Endothelial cell of umbilical vein (primary cell): Measurements from ENCODE around the gene ADD2. TPM values are rescaled to one million over a fixed set of nuclear protein-coding genes. Genes with fewer than 3 reads are reported as not detected.

Experiments
- BruUV-seq: library from RNA; stranded (reverse); fragments of 400-500 nt; replicated peaks from 2 replicates; lab custom pipeline; 2021; lab: Mats Ljungman, UMichigan
- CTCF ChIA-PET: fragments of 300-600, 350-600 bp; sonication (Branson Sonifier 250); formaldehyde crosslinking; loops from one replicate; lab custom pipeline; 2021; ENCODE audit warnings: antibody characterized with exemption, inconsistent platforms; lab: Charles Lee
- POLR2A ChIA-PET: fragments of 300-600, 350-600 bp; sonication (Branson Sonifier 250); formaldehyde crosslinking; loops from one replicate; lab custom pipeline; 2021; ENCODE audit warnings: antibody characterized with exemption, inconsistent platforms; lab: Charles Lee
- DNase-seq: peaks from one replicate; pipeline ENCODE4 v3.0.0-alpha.2; 2011; ENCODE audit warnings: low read depth, low spot score
- FAIRE-seq: peaks from 2 replicates; lab custom pipeline; 2011; peaks lifted over from hg19 to GRCh38; lab: Jason Lieb, UNC
- H2AFZ ChIP-seq: 2 replicates; pipeline ENCODE4 v1.6.0; 2012; ENCODE audit warnings: low read depth, low read length, control low read depth, inconsistent platforms
- H3K27ac ChIP-seq: 2 replicates; pipeline ENCODE4 v1.5.1; 2011; ENCODE audit warnings: low read depth, mild to moderate bottlenecking, control low read depth, low read length, moderate library complexity; ENCODE audit not compliant: insufficient read depth
- H3K27me3 ChIP-seq, 2 experiments: 2 replicates each; pipeline versions ENCODE4 v1.6.0 to v1.6.1; 2011; ENCODE audit warnings: low read length in 2 of 2, mixed read lengths in 1 of 2; ENCODE audit not compliant: control insufficient read depth in 2 of 2, insufficient read depth in 2 of 2
- H3K36me3 ChIP-seq, 2 experiments: 2 replicates in 1 of 2; 3 replicates in 1 of 2; pipeline ENCODE4 v1.5.1; 2011; ENCODE audit warnings: low read length in 2 of 2, mild to moderate bottlenecking in 1 of 2, moderate library complexity in 1 of 2; ENCODE audit not compliant: control insufficient read depth in 2 of 2, insufficient read depth in 2 of 2; ENCODE audit errors: extremely low read depth in 1 of 2
- H3K4me1 ChIP-seq: 3 replicates; pipeline ENCODE4 v1.5.1; 2011; ENCODE audit warnings: mild to moderate bottlenecking, low read length; ENCODE audit not compliant: control insufficient read depth, insufficient read depth; ENCODE audit errors: extremely low read depth
- H3K4me2 ChIP-seq: 2 replicates; pipeline ENCODE4 v1.6.1; 2011; ENCODE audit warnings: low read length, control low read depth, mixed read lengths; ENCODE audit not compliant: insufficient read depth
- H3K4me3 ChIP-seq, 3 experiments: fragments of 200-600 bp in 1 of 3; sonication (generic), shearing (Covaris generic) in 1 of 3; replicated peaks in 1 of 3; 2 replicates each; pipeline ENCODE4 v1.5.1; 2011 to 2016; ENCODE audit warnings: control low read depth in 3 of 3, low read length in 3 of 3, mild to moderate bottlenecking in 2 of 3, inconsistent platforms in 1 of 3, low read depth in 1 of 3, moderate library complexity in 1 of 3; ENCODE audit not compliant: insufficient read depth in 1 of 3
- H3K79me2 ChIP-seq: 2 replicates; pipeline ENCODE4 v1.6.0; 2012; ENCODE audit warnings: low read length, inconsistent platforms; ENCODE audit not compliant: control insufficient read depth, insufficient read depth
- H3K9ac ChIP-seq: replicated peaks from 2 replicates; pipeline ENCODE3; 2011; ENCODE audit warnings: low read length, control low read depth; ENCODE audit not compliant: insufficient read depth; ENCODE audit errors: extremely low read depth
- H3K9me1 ChIP-seq: replicated peaks from 3 replicates; pipeline ENCODE4 v1.6.0; 2011; ENCODE audit warnings: mild to moderate bottlenecking, low read length; ENCODE audit not compliant: control insufficient read depth, insufficient read depth; ENCODE audit errors: extremely low read depth
- H3K9me3 ChIP-seq: replicated peaks from 2 replicates; pipeline ENCODE4 v1.5.1; 2012; ENCODE audit warnings: low read length, inconsistent platforms; ENCODE audit not compliant: control insufficient read depth, insufficient read depth
- H4K20me1 ChIP-seq: replicated peaks from 2 replicates; pipeline ENCODE3; 2011; ENCODE audit warnings: mild to moderate bottlenecking, low read length; ENCODE audit not compliant: control insufficient read depth, insufficient read depth; ENCODE audit errors: extremely low read depth
- EZH2 ChIP-seq: IDR thresholded peaks from 2 replicates; pipeline ENCODE4 v1.6.1; 2012; ENCODE audit warnings: borderline replicate concordance, low read depth, mild to moderate bottlenecking, moderate library complexity, low read length, inconsistent platforms; ENCODE audit not compliant: severe bottlenecking
- FOS ChIP-seq: IDR thresholded peaks from 2 replicates; pipeline ENCODE4 v1.6.1; 2011; ENCODE audit warnings: mild to moderate bottlenecking, low read length, moderate library complexity, borderline replicate concordance; ENCODE audit not compliant: insufficient read depth
- GATA2 ChIP-seq: IDR thresholded peaks from 2 replicates; pipeline ENCODE4 v1.7.0; 2011; ENCODE audit warnings: low read depth, mild to moderate bottlenecking, moderate library complexity, mixed read lengths, low read length; ENCODE audit not compliant: insufficient read length, insufficient read depth
- JUN ChIP-seq: IDR thresholded peaks from 2 replicates; pipeline ENCODE4 v1.6.1; 2011; ENCODE audit warnings: borderline replicate concordance, low read depth; ENCODE audit not compliant: insufficient read length, insufficient read depth
- MYC ChIP-seq: IDR thresholded peaks from one replicate; pipeline ENCODE4 v1.6.1; 2011; ENCODE audit warnings: mild to moderate bottlenecking, low read depth, low read length
- POLR2A ChIP-seq: IDR thresholded peaks from 2 replicates; pipeline ENCODE4 v1.6.1; 2012; ENCODE audit warnings: low read depth, mild to moderate bottlenecking, control low read depth, low read length
- POLR2AphosphoS5 ChIP-seq: IDR thresholded peaks from 2 replicates; pipeline ENCODE4 v1.6.1; 2012; ENCODE audit warnings: low read depth, mild to moderate bottlenecking, control low read depth, low read length, moderate library complexity; ENCODE audit not compliant: insufficient read depth
- dilution Hi-C: fragments of 300-500 bp; cut with MboI; formaldehyde crosslinking; loops from one replicate; pipeline ENCODE4 v1.15.0; 2019; ENCODE audit warnings: low sequenced_read_pairs; ENCODE audit not compliant: extremely low pct_ligation_motif_present
- intact Hi-C: fragments of 100-400 bp; cut with micrococcal nuclease; formaldehyde crosslinking; loops from one replicate; pipeline ENCODE4 v1.10.0; 2022
- polyA plus RNA-seq, 4 experiments: library from polyadenylated mRNA; depleted of rRNA in 3 of 4; stranded (reverse) in 3 of 4; unstranded in 1 of 4; fragments of >200 nt; gene quantifications; 2 replicates each; pipeline versions ENCODE4 v1.2.1 to v1.2.3, GENCODE V29; 2011 to 2012; ENCODE audit warnings: missing spikeins in 1 of 4
- total RNA-seq: library from RNA; stranded (reverse); gene quantifications from 2 replicates; pipeline ENCODE4 v1.2.3, GENCODE V29; 2021
- TF ChIP-seq, protein P1 (sequence below): IDR thresholded peaks from 2 replicates; pipeline ENCODE4 v1.6.1; 2011; ENCODE audit not compliant: insufficient read depth, insufficient read length
- TF ChIP-seq, protein P2 (sequence below), 2 donors: IDR thresholded peaks; 1 replicate in 1 of 2; 2 replicates in 1 of 2; pipeline ENCODE4 v1.5.1; 2011; ENCODE audit warnings: low read length in 2 of 2, mild to moderate bottlenecking in 2 of 2, moderate library complexity in 2 of 2, control low read depth in 1 of 2, inconsistent platforms in 1 of 2, low read depth in 1 of 2; ENCODE audit not compliant: insufficient read depth in 1 of 2; ENCODE audit errors: extremely low read depth in 1 of 2

The ADD2 gene
- total and polyA plus RNA-seq, 2 donors (not counting 3 experiments of a cell fraction or from before 2014, with no cell fraction given): 0.17 TPM; not detected in 1

DNA sequence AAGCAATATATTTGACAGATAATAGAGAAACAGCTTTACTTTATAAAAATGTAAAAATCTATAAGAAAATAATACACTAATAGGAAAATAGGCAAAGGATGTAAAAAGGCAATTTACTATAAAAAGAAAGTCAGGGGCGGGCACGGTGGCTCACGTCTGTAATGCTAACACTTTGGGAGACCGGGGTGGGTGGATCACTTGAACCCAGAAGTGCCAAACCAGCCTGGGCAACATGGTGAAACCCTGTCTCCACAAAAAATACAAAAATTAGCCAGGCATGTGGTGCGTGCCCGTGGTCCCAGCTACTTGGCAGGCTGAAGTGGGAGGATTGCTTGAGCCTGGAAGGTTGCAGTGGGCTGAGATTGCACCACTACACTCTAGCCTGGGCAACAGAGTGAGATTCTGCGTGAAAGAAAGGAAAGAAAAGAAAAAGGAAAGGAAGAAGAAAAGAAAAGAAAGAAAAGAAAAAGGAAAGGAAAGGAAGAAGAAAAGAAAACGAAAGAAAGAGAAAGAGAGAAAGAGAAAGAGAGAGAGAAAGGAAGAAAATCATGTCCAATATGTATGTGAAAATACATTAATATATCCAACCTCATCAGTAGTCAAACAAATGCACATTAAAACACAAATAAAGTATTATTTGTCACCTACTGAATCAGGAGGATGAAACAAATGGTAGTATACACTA is 65.1 kb downstream of the ADD2 start:
- no peaks in the 10 kb centered on the region for H3K79me2 ChIP-seq
- FAIRE-seq (no peak), DNase-seq (no peak)
- dilution Hi-C loops (no loop called here), intact Hi-C loops (no loop called here)
- H3K9me1 ChIP-seq: no peaks in the 10 kb centered on the region
- TF ChIP-seq JUN: no peak
- ChIA-PET POLR2A (no interaction called here), CTCF (no interaction called here)
- H4K20me1 ChIP-seq: no peaks in the 10 kb centered on the region
- H3K9ac ChIP-seq: no peak overlapping the region
- H3K4me3 ChIP-seq: no peak overlapping the region
- no peaks in the 10 kb centered on the region for H3K9me3 ChIP-seq
- no peak overlapping the region for H2AFZ ChIP-seq
- no TSS peak for BruUV-seq
- no peaks in the 10 kb centered on the region for H3K27me3 ChIP-seq
- no peak overlapping the region for H3K4me2 ChIP-seq
- no peak overlapping the region for H3K27ac ChIP-seq
- no peaks in the 10 kb centered on the region for H3K4me1 ChIP-seq
- H3K36me3 ChIP-seq: no peaks in the 10 kb centered on the region

GRCh38 chr2:70698847-70699246 is 69.2 kb downstream of the ADD2 start:
- peaks cover 0 to 3% of the 10 kb centered on the region in 2 experiments for H3K27me3 ChIP-seq
- CTCF ChIA-PET: interaction anchor here (1.3 kb wide), 1 partner anchor 11 kb away, joined by 4 read pairs; no protein-coding TSS in a partner anchor
- dilution Hi-C loops: no loop called here
- H3K4me1 ChIP-seq: no peaks in the 10 kb centered on the region
- TF ChIP-seq, protein P1, sequence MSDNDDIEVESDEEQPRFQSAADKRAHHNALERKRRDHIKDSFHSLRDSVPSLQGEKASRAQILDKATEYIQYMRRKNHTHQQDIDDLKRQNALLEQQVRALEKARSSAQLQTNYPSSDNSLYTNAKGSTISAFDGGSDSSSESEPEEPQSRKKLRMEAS: no peak
- TF ChIP-seq EZH2 (no peak), FOS (no peak), MYC (no peak), GATA2 (no peak), POLR2A (no peak), POLR2AphosphoS5 (no peak), JUN (no peak)
- TF ChIP-seq, protein P2, sequence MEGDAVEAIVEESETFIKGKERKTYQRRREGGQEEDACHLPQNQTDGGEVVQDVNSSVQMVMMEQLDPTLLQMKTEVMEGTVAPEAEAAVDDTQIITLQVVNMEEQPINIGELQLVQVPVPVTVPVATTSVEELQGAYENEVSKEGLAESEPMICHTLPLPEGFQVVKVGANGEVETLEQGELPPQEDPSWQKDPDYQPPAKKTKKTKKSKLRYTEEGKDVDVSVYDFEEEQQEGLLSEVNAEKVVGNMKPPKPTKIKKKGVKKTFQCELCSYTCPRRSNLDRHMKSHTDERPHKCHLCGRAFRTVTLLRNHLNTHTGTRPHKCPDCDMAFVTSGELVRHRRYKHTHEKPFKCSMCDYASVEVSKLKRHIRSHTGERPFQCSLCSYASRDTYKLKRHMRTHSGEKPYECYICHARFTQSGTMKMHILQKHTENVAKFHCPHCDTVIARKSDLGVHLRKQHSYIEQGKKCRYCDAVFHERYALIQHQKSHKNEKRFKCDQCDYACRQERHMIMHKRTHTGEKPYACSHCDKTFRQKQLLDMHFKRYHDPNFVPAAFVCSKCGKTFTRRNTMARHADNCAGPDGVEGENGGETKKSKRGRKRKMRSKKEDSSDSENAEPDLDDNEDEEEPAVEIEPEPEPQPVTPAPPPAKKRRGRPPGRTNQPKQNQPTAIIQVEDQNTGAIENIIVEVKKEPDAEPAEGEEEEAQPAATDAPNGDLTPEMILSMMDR (IDR thresholded peaks at IDR 0.05; ENCODE audit: extremely low read depth in 1 of 2, insufficient read depth in 1 of 2, low read depth in 1 of 2, low read length in 2 of 2): no peak
- H3K9ac ChIP-seq: no peak overlapping the region
- H3K36me3 ChIP-seq: no peaks in the 10 kb centered on the region
- intact Hi-C loops: no loop called here
- no peaks in the 10 kb centered on the region for H3K9me1 ChIP-seq
- no TSS peak for BruUV-seq
- H4K20me1 ChIP-seq: no peaks in the 10 kb centered on the region
- FAIRE-seq (no peak), DNase-seq (no peak)
- H3K4me3 ChIP-seq: no peak overlapping the region
- H3K9me3 ChIP-seq: no peaks in the 10 kb centered on the region
- no peak overlapping the region for H3K4me2 ChIP-seq
- H3K79me2 ChIP-seq: no peaks in the 10 kb centered on the region
- POLR2A ChIA-PET: no interaction called here
- no peak overlapping the region for H2AFZ ChIP-seq
- no peak overlapping the region for H3K27ac ChIP-seq
